Inflammatory macrophage treated with lipopolysaccharide for 4 hours (primary cell): ENCODE results near the gene SLC7A14.
A peak's percentile ranks its signal among the peaks of the same experiment; 100 is the strongest.

Source experiments
- DNase-seq: peaks from one replicate; pipeline ENCODE4 v3.0.0-alpha.2; 2020

Gene SLC7A14

DNA sequence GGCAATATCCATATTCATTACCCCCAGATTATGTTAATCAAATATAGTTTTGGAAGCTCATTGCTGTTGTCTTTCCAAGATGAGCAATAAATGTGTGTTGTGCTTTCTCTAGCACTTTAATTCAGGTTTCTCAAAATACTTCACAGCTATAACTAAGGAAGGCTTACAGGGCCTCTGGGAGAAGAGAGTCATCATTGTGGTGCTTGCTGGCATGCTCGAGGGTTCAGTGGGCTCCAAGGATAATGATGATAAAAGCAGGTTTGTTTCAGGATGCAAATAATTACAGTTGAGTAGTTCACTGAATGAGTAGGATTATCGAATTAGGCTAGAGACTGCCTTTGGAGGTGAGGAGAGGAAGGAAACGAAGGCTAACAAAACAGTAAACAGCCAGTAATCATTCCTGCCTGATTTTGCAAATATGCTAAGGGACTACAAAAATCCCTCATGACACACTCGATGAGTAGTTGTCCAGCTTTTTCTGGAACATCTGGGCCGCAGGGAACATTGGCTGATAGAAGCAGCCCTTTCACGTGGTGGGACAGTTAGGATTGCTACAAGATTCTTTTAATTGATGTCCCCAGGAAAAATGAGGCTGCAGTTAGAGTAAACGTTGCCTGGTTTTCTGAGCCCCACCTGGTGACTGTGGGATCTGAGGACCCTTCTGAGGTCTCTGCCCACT is 54.1 kb downstream of the SLC7A14 start:
- DNase-seq: no peak

DNA sequence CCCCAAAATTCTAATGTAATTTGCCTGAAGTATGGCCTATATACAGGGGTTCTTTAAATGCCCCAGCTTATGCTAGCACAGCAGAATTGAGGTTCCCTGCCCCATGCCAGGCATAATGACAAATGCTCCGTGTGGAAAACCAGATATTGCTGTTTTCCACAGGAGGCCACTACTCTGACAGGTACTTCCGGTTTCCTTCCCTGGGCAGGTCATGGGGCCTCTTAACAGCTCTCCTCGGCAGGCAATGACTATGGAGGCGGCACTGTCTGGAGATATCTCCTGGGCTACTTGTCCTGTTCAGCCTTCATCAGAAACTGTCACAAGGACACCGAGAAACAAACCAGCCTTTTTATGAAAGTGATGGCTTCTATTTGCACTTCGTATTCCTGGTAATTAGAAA is 54.8 kb downstream of the SLC7A14 start:
- no peak for DNase-seq

DNA sequence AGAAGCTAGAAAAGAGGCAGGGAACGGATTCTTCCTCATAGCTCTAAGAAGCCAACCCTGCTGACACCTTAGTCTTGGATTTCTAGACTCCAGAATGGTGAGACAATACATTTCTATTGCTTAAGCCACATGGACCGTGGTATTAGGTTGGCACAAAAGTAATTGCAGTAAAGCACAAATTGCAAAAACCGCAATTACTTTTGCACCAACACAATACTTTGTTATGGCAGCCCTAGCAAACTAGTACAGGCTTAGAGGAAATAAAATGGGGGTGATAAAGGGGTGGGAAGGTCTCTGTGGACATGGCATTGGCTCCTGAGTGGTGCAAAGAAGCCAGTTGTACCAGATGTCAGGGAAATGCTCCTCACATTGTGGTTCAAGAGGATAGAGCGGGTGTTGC is 56.0 kb downstream of the SLC7A14 start:
- no peak for DNase-seq

GRCh38 chr3:170529346-170529745 is 56.5 kb downstream of the SLC7A14 start:
- DNase-seq: no peak

GRCh38 chr3:170528726-170529125 is 57.1 kb downstream of the SLC7A14 start:
- DNase-seq: no peak

DNA sequence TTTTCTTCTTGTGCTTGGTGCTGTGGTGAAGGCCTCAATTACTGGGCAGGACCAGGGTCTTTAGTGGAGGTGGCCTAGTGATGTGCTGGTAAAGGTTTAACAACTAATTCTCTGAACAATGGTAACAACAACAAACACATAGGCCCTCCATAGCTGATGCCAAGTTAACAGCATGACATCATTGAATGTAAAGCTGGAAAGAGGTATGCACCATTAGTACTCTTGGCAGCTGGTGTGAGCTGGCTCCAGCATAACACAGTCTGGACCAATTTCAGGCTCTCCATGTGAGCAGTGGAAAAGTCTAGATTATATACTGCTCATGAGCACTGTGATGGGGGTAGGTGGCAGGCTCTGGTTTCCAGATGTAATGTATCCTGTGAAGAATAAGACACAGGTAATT is 61.8 kb downstream of the SLC7A14 start:
- DNase-seq: no peak

DNA sequence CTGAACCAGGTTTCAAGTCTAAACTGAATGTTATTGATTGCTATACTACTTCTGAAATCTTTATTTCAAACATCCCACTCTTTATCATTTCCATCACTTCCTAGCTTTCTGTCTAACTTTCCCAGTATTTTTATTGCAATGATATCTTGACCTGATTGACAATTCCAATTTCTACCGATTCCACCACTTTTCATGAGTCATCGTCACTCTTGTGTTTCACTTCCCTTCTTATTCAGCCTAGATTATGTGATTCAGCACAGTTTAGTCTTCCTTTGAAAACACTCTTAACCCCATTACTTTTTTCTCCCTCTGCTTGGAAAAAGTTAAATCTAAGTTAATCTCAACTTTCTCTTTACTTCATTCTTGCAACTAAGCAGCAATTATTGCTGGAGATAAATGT is 62.6 kb downstream of the SLC7A14 start:
- peak; percentile 46 for DNase-seq

GRCh38 chr3:170522201-170522600 is 63.7 kb downstream of the SLC7A14 start:
- no peak for DNase-seq

DNA sequence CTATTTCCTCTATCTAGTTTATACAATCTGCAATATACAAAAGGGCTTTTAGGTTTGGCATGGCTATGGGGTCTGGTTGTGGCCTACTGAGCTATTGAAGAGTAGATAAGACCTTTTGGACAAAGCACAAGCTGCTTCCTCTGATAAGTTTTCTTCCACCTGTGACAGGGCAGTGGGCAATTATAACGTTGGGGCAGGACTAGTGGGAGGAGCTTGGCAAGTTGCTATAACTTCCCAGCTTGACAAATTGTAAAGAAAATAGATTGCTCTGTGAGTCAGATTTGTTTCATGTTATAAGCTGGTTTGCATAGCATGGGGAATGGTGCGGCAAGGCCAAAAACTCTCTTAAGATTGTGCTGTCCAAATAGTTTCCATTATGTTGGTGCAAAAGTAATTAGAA is 64.9 kb downstream of the SLC7A14 start:
- no peak for DNase-seq

- DNase-seq: no peak
Measured at GRCh38 chr3:170517242-170517945, 68.5 kb downstream of the SLC7A14 start.

GRCh38 chr3:170513642-170514041 is 72.2 kb downstream of the SLC7A14 start:
- no peak for DNase-seq

DNA sequence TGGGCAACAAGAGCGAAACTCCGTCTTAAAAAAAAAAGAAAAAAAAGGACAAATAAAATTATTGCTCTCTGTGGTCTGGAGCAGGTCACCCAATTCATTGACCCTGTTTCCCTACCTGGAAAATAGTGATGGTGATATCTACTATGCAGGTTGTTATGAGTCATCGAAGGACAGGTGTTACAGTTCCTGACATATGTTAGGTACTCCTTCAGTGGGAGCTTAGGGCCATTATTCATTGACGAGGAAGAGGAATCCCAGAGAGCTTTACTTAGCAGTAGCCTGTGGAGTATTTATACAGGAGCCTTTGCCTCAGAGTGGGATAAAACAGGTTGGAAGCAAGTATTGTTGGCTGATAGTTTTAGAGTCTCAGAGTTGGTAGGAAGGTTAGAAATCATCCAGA is 74.5 kb downstream of the SLC7A14 start:
- no peak for DNase-seq

GRCh38 chr3:170508839-170509238 is 77.0 kb downstream of the SLC7A14 start:
- DNase-seq: no peak

DNA sequence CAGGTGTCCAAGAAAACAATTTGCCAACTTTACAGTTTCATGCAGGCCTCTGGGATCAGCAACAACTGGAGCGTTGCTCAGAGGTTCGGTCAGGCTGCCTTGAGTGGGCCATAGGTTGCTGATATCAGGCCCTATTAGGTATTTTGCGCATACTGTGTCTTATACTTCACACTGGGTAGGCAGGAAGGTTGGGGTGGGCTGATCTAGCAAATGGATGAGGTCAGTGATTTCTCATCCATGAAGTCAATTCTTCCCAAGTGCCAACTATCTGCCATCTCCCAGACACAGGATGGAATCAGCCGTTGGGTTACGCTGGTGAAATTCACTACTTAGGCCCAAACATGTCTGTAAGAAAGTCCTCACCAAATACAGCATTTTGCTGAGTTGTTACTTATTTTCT is 77.6 kb downstream of the SLC7A14 start:
- DNase-seq: no peak

DNA sequence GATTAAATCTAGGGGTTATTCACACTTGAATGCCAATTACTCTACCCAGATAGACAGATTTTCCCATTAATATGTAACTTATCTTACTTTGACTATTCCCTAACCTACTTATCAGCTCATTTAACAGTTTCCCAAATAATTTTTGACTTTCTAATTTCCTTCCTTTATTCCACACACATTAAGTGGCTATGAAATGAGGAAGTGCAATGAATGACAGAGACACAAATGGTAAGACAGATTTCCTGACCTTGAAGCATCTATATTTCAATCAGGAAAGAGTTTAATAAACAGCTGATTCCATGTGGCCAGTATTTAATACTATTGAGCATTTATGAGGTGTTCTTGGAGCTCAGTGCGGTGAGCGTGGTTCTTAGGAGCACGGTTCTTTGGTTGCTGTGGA is 78.8 kb downstream of the SLC7A14 start:
- peak; percentile 1 for DNase-seq

DNA sequence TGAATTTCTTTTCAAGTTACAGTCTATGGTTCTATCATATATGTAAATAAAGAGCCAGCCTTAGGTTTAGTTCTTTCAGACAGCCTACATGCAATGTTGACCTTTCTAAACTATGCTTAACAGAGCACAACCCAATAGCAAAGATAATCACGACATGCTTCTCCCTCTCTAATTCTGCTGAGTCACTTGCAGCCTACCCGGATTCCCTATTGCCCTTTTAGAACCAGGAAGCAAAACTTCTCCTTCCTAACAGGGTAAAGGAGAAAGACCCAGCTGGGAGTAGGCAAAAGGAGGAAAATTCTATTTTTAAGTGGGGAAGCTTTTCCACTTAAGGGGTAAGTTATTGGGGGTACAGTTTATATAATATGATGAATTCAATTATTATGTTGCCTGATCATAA is 79.3 kb downstream of the SLC7A14 start:
- DNase-seq: peak; percentile 29

- no peak for DNase-seq
Measured at GRCh38 chr3:170502297-170502696, 83.6 kb downstream of the SLC7A14 start.

GRCh38 chr3:170500995-170501394 is 84.9 kb downstream of the SLC7A14 start:
- no peak for DNase-seq

GRCh38 chr3:170500462-170500861 is 85.4 kb downstream of the SLC7A14 start:
- no peak for DNase-seq

GRCh38 chr3:170499562-170500156 is 86.2 kb downstream of the SLC7A14 start:
- no peak for DNase-seq

DNA sequence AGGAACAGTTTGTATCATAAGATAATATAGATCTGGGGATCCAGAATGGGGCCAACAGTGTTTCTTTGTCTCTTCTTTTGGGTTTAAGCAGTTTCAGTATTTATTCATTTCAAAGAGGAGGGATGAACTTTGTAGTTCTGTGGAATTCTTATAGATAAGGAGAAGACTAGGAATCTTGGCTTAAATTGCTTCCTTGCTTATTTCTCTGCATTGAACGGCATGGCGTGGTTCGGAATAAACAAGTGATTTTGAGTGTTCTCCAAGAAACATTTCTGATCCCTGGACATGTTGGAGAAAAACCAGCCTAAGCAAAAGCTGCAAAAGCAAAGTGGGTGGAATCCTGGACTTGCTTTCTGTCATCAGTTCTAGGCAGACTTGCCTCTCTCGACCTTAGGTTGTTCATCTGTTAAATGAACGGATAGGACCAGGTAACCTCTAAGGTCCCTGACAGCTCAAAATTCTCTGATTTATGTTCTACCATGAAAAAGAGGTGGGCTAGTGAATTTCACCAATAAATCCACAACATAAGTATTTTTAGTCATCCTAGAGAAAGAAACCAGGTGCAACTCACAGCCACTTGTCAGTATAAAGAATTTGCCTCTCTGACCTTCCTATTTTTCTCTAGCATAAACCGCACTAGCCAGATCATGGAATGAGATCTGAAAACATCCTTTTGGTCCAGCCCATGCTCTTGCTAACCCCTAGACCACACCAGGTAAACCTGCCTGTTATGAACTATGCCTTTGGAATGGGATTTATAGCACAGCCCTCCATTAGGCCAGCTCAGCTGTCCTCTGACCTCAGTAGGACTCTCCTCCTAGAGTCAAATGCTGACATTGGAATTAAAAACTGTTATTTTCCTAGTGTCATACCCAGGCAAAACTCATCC is 88.4 kb downstream of the SLC7A14 start:
- DNase-seq: no peak

GRCh38 chr3:170496868-170497140 is 89.1 kb downstream of the SLC7A14 start:
- DNase-seq: no peak

GRCh38 chr3:170496026-170496867 is 89.6 kb downstream of the SLC7A14 start:
- no peak for DNase-seq
